Measurements from ENCODE around the gene NFIX. TPM values are rescaled to one million over a fixed set of nuclear protein-coding genes. Genes with fewer than 3 reads are reported as not detected.

NFIX gene
- total RNA-seq, 2 experiments from 2014 or later: 4.7 to 5.0 TPM

DNA sequence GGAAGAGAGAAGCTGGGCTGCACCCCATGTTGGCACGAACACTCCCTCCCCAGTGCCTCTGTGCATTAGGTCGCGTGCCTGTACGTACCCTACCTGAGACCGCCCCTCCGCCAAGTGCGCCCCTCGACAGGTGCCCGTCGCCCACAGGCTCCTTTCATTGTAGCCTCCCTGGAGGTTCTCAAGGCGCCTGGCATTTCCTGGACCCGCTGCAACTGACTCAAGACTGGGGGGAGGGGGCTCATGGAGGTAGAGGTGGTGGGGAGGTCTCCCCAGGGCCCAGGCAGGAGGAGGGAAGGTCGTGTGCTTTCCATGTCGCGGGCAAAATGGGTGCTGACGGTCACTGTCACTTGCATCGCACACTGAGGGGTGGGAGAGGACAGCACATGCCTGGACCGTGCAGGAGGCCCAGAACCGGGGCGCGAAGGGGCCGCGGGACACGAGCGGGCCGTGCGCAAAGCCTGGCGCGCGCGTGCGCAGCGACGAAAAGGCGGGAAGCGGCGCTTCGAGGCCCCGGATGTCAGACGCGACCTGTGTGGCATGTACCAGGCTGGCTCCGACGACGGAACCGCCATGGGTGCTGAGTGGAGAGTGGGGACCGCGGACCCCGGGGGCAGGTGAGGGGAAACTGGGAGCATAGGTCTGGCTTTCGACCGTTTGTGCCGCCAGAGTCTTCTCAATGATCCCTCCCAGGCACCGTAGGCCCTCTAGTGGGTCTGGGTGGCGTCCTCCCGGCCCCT lies 16.5 kb downstream of the NFIX start:
- ChIA-PET POLR2A (interaction anchor here (0.7 kb wide), 1 partner anchor 1025 kb away, joined by 3 read pairs; no protein-coding TSS in a partner anchor), CTCF (interaction anchor here (1.7 to 2.7 kb wide), 5 partner anchors 10 to 82 kb away, joined by 9 to 24 read pairs (median 12); no protein-coding TSS in a partner anchor)
- no peaks in the 10 kb centered on the region for H3K9me3 Mint-ChIP-seq
- intact Hi-C loops (cut with micrococcal nuclease): no loop called here
- ATAC-seq (no peak), DNase-seq (peak; percentile 46)
- no peak overlapping the region for H3K4me3 Mint-ChIP-seq
- H3K4me1 Mint-ChIP-seq (ENCODE audit: low read depth): peaks cover 19% of the 10 kb centered on the region
- peaks cover 1% of the 10 kb centered on the region for H3K36me3 Mint-ChIP-seq (ENCODE audit: low read depth)
- peaks cover 52% of the 10 kb centered on the region for H3K27me3 Mint-ChIP-seq
- H3K27ac Mint-ChIP-seq: no peak overlapping the region
- TF ChIP-seq, protein P1, sequence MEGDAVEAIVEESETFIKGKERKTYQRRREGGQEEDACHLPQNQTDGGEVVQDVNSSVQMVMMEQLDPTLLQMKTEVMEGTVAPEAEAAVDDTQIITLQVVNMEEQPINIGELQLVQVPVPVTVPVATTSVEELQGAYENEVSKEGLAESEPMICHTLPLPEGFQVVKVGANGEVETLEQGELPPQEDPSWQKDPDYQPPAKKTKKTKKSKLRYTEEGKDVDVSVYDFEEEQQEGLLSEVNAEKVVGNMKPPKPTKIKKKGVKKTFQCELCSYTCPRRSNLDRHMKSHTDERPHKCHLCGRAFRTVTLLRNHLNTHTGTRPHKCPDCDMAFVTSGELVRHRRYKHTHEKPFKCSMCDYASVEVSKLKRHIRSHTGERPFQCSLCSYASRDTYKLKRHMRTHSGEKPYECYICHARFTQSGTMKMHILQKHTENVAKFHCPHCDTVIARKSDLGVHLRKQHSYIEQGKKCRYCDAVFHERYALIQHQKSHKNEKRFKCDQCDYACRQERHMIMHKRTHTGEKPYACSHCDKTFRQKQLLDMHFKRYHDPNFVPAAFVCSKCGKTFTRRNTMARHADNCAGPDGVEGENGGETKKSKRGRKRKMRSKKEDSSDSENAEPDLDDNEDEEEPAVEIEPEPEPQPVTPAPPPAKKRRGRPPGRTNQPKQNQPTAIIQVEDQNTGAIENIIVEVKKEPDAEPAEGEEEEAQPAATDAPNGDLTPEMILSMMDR (IDR thresholded peaks at IDR 0.05): no peak

GRCh38 chr19:13012390-13012689 lies 17.1 kb downstream of the NFIX start:
- no peaks in the 10 kb centered on the region for H3K9me3 Mint-ChIP-seq
- peaks cover 56% of the 10 kb centered on the region for H3K27me3 Mint-ChIP-seq
- ChIA-PET POLR2A (interaction anchor here (0.7 kb wide), 1 partner anchor 1024 kb away, joined by 3 read pairs; no protein-coding TSS in a partner anchor), CTCF (interaction anchor here (2.3 to 3.0 kb wide), 5 partner anchors 10 to 82 kb away, joined by 12 to 24 read pairs (median 19); no protein-coding TSS in a partner anchor)
- H3K4me3 Mint-ChIP-seq: peak overlapping the region; percentile 77
- intact Hi-C loops (cut with micrococcal nuclease): no loop called here
- DNase-seq (no peak), ATAC-seq (no peak)
- H3K36me3 Mint-ChIP-seq (ENCODE audit: low read depth): peaks cover 1% of the 10 kb centered on the region
- peaks cover 19% of the 10 kb centered on the region for H3K4me1 Mint-ChIP-seq (ENCODE audit: low read depth)
- TF ChIP-seq, protein P1 (IDR thresholded peaks at IDR 0.05): no peak
- peak overlapping the region; percentile 75 for H3K27ac Mint-ChIP-seq

DNA sequence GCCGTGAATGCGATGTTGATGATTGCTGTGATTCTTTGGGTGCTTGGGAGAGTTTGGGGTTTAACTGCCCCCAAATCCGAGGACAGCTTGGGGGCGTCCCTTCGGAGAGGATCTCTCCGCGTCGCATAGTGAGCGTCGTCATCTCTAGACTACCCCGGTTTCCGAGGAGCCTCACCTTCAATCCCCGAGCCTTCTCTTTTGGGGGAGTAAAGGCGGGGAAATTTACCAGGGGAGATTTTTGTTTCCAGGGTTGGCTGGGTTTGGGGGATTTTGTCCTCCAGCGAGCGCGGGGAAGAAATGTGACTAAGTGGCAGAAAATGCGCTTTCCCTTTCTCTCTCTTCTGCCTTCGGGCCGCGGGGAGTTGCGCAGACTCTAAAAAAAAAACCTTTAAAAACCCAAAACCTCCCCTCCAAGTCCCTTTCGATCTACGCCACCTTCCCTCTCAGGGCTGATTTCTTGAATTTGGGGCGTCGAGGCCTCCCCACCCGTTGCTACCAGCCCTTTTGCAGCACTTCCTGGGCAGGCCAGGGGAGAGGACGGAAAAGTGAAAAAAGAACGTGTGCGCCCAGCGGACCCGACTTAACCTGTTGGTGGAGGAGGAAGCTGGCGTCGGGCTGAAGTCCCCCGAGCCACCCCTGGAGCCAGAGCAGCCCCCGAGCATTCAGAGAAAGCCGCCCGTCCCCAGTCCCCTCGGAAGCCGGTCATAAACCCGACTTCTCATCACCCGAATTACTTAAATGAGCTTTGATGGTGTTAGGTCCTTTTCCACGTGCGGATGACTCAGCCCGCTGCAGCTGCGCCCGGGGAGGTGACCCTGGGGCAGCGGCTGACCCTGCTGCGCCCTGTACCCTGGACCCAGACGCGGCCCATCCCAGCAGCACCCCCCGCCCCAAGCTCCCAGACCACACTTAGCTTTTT lies 17.7 kb downstream of the NFIX start:
- ATAC-seq: peak; percentile 62
- H3K4me3 Mint-ChIP-seq: peak overlapping the region; percentile 77
- H3K27me3 Mint-ChIP-seq: peaks cover 59% of the 10 kb centered on the region
- intact Hi-C loops (cut with micrococcal nuclease): no loop called here
- no peaks in the 10 kb centered on the region for H3K9me3 Mint-ChIP-seq
- peak; percentile 70 for DNase-seq
- H3K4me1 Mint-ChIP-seq (ENCODE audit: low read depth): peaks cover 19% of the 10 kb centered on the region
- peaks cover 1% of the 10 kb centered on the region for H3K36me3 Mint-ChIP-seq (ENCODE audit: low read depth)
- ChIA-PET CTCF (interaction anchor here (0.7 to 3.0 kb wide), 11 partner anchors 9 to 92 kb away, joined by 3 to 24 read pairs (median 12); no protein-coding TSS in a partner anchor), POLR2A (interaction anchor here (0.5 to 1.7 kb wide), 6 partner anchors 9 to 1024 kb away, joined by 3 to 8 read pairs (median 4); no protein-coding TSS in a partner anchor)
- peak overlapping the region; percentile 75 for H3K27ac Mint-ChIP-seq
- TF ChIP-seq, protein P1 (IDR thresholded peaks at IDR 0.05): no peak

GRCh38 chr19:13013649-13014048 lies 18.4 kb downstream of the NFIX start:
- intact Hi-C loops (cut with micrococcal nuclease): no loop called here
- no peak for DNase-seq
- peaks cover 19% of the 10 kb centered on the region for H3K4me1 Mint-ChIP-seq (ENCODE audit: low read depth)
- ChIA-PET POLR2A (interaction anchor here (1.1 to 1.7 kb wide), 4 partner anchors 8 to 13 kb away, joined by 3 to 8 read pairs (median 4); no protein-coding TSS in a partner anchor), CTCF (interaction anchor here (0.8 to 3.0 kb wide), 11 partner anchors 9 to 91 kb away, joined by 3 to 24 read pairs (median 12); no protein-coding TSS in a partner anchor)
- no peaks in the 10 kb centered on the region for H3K9me3 Mint-ChIP-seq
- H3K27ac Mint-ChIP-seq: no peak overlapping the region
- no peak for ATAC-seq
- peak overlapping the region; percentile 77 for H3K4me3 Mint-ChIP-seq
- peaks cover 1% of the 10 kb centered on the region for H3K36me3 Mint-ChIP-seq (ENCODE audit: low read depth)
- TF ChIP-seq, protein P1 (IDR thresholded peaks at IDR 0.05): no peak
- H3K27me3 Mint-ChIP-seq: peaks cover 59% of the 10 kb centered on the region
